ENCODE results near the gene GIT1.

DNA sequence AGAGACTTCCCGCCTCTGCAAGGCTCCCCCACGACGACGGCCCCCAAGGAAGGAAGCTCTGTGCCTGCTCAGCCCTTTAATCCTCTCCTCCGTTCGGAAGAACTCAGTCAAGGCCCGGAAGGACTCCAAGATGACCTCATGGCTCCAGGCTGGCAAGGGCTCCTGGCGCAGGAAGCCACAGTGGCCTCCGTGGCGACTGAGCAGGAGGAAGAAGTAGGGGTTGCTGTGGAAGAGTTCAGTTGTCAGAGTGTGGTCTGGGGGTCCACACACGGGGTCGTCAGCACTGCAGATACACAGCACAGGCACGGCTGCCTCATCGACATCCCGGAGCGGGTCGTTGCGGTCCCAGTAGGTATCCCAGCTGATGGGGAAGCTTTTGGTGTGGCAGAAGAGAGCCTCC is 26.8 kb downstream of the GIT1 start:
- TF ChIP-seq, protein P1, sequence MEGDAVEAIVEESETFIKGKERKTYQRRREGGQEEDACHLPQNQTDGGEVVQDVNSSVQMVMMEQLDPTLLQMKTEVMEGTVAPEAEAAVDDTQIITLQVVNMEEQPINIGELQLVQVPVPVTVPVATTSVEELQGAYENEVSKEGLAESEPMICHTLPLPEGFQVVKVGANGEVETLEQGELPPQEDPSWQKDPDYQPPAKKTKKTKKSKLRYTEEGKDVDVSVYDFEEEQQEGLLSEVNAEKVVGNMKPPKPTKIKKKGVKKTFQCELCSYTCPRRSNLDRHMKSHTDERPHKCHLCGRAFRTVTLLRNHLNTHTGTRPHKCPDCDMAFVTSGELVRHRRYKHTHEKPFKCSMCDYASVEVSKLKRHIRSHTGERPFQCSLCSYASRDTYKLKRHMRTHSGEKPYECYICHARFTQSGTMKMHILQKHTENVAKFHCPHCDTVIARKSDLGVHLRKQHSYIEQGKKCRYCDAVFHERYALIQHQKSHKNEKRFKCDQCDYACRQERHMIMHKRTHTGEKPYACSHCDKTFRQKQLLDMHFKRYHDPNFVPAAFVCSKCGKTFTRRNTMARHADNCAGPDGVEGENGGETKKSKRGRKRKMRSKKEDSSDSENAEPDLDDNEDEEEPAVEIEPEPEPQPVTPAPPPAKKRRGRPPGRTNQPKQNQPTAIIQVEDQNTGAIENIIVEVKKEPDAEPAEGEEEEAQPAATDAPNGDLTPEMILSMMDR (IDR thresholded peaks at IDR 0.05), result no peak
- no peak for TF ChIP-seq POLR2A (IDR thresholded peaks at IDR 0.05)
